Measurements from ENCODE around the gene TAB2. TPM values are rescaled to one million over a fixed set of nuclear protein-coding genes. Genes with fewer than 3 reads are reported as not detected.
A peak's percentile ranks its signal among the peaks of the same experiment; 100 is the strongest.

TAB2 gene
- total RNA-seq, 1 experiment from 2014 or later, result 56.2 TPM

GRCh38 chr6:149314325-149314905 lies 3.1 kb upstream of the TAB2 start:
- no peaks in the 10 kb centered on the region for H3K9me3 ChIP-seq (ENCODE audit: control insufficient read depth, low read depth, low read length)
- H3K27ac ChIP-seq (ENCODE audit: insufficient read length, low read depth, low read length), result no peak overlapping the region
- H3K4me2 ChIP-seq (ENCODE audit: insufficient read depth, insufficient read length, low read length), result no peak overlapping the region
- peak overlapping the region; percentile 28 for H2BK12ac ChIP-seq (ENCODE audit: insufficient read length, low read depth, low read length)
- no peak overlapping the region for H2AK5ac ChIP-seq (ENCODE audit: insufficient read length, low read length)
- no peaks in the 10 kb centered on the region for H3K27me3 ChIP-seq (ENCODE audit: insufficient read depth, low read length)
- H3K27me3 Mint-ChIP-seq (ENCODE audit: low read depth), result 0 out of 2 replicates have a peak, but pooled peaks cover 3% of the 10 kb centered on the region
- no peak overlapping the region for H2BK15ac ChIP-seq (ENCODE audit: low read depth, low read length)
- H3K23me2 ChIP-seq (ENCODE audit: insufficient read length, low read depth, low read length, poor library complexity, severe bottlenecking), result peaks cover 7% of the 10 kb centered on the region
- H3K4me1 Mint-ChIP-seq, result peaks cover 19 to 21% of the 10 kb centered on the region in 2 experiments
- 0 out of 2 replicates have a peak, but pooled peaks cover 3% of the 10 kb centered on the region for H3K4me1 ChIP-seq (ENCODE audit: insufficient read depth, low read length)
- H4K8ac ChIP-seq (replicated peaks; ENCODE audit: insufficient read length, low read depth, low read length), result no peak overlapping the region
- no peak overlapping the region for H2AFZ ChIP-seq (ENCODE audit: low read length)
- H4K5ac ChIP-seq (ENCODE audit: insufficient read length, low read depth, low read length), result no peak overlapping the region
- no peak overlapping the region for H3K18ac ChIP-seq (ENCODE audit: insufficient read length, low read depth, low read length)
- no peak overlapping the region for H4K91ac ChIP-seq (ENCODE audit: insufficient read length, low read depth, low read length)
- no peak overlapping the region for H3T11ph ChIP-seq (ENCODE audit: low read length)
- no CpG with 5 or more reads among the region's 1 CpG for WGBS (ENCODE audit: extremely low coverage, insufficient read length, low lambda C conversion rate)
- DNase-seq, result no peak
- no peaks in the 10 kb centered on the region for H3K36me3 Mint-ChIP-seq (ENCODE audit: insufficient read depth in 1 of 3, low read depth in 3 of 3)
- H3K4me3 Mint-ChIP-seq, result no peak overlapping the region
- H2BK5ac ChIP-seq (ENCODE audit: insufficient read length, low read length), result no peak overlapping the region
- no peak overlapping the region for H3K23ac ChIP-seq (ENCODE audit: insufficient read length, low read depth, low read length)
- H2BK20ac ChIP-seq (ENCODE audit: low read depth, low read length, poor library complexity, severe bottlenecking), result no peak overlapping the region
- H3K79me1 ChIP-seq (ENCODE audit: insufficient read depth, low read depth, low read length, poor library complexity, severe bottlenecking), result no peaks in the 10 kb centered on the region
- H3K9ac ChIP-seq (ENCODE audit: extremely low read depth, insufficient read length, low read length), result no peak overlapping the region
- H3K4ac ChIP-seq (ENCODE audit: low read depth, low read length), result no peak overlapping the region
- H2BK120ac ChIP-seq (ENCODE audit: low read depth, low read length, poor library complexity, severe bottlenecking), result no peak overlapping the region
- no peaks in the 10 kb centered on the region for H3K9me3 Mint-ChIP-seq
- no peak overlapping the region for H3K14ac ChIP-seq (ENCODE audit: insufficient read depth, low read length)
- no peak overlapping the region for H3K27ac Mint-ChIP-seq
- H4K20me1 ChIP-seq (ENCODE audit: control insufficient read depth, insufficient read depth, insufficient read length), result no peaks in the 10 kb centered on the region
- peaks cover 10% of the 10 kb centered on the region; the same call in 1 of the 2 replicates for H3K79me2 ChIP-seq (ENCODE audit: insufficient read depth, low read length)
- no peak for TF ChIP-seq CTCF (conservative IDR thresholded peaks at IDR 0.05)
- no peak overlapping the region for H3K56ac ChIP-seq (ENCODE audit: insufficient read length, low read depth, low read length)
